Fibroblast of lung (primary cell): Measurements from ENCODE around the gene FANCM. TPM values are rescaled to one million over a fixed set of nuclear protein-coding genes. Genes with fewer than 3 reads are reported as not detected.
A peak's percentile ranks its signal among the peaks of the same experiment; 100 is the strongest.
"Not testable (repeated sequence)": the region's sequence is repeated elsewhere in the genome, so short reads cannot be mapped to it uniquely, and the experiment has no call there.

Experiments used
- DNase-seq, 2 donors: peaks; one replicate each; pipeline versions ENCODE4 v3.0.0 to v3.0.0-alpha.2; 2010; ENCODE audit warnings: low read depth in 2 of 2
- H2AFZ ChIP-seq: 2 replicates; pipeline ENCODE4 v1.5.1; 2012; ENCODE audit warnings: low read length, control low read depth, inconsistent platforms
- H3K27ac ChIP-seq: 2 replicates; pipeline ENCODE4 v1.5.1; 2011; ENCODE audit warnings: low read length, control low read depth; ENCODE audit not compliant: insufficient read depth
- H3K27me3 ChIP-seq: 2 replicates; pipeline ENCODE4 v1.5.1; 2011; ENCODE audit warnings: mild to moderate bottlenecking, low read length; ENCODE audit not compliant: control insufficient read depth, insufficient read depth
- H3K36me3 ChIP-seq: 2 replicates; pipeline ENCODE4 v1.5.1; 2011; ENCODE audit warnings: low read length; ENCODE audit not compliant: control insufficient read depth, insufficient read depth
- H3K4me1 ChIP-seq: 2 replicates; pipeline ENCODE4 v1.5.1; 2011; ENCODE audit warnings: low read length; ENCODE audit not compliant: control insufficient read depth, insufficient read depth; ENCODE audit errors: extremely low read depth
- H3K4me2 ChIP-seq: 2 replicates; pipeline ENCODE4 v1.5.1; 2011; ENCODE audit warnings: low read length, control low read depth; ENCODE audit not compliant: insufficient read depth; ENCODE audit errors: extremely low read depth
- H3K4me3 ChIP-seq, 4 experiments: fragments of 200-600 bp in 1 of 4; sonication (generic) in 1 of 4; replicated peaks in 1 of 4; 2 replicates each; pipeline ENCODE4 v1.5.1; 2011 to 2016; ENCODE audit warnings: low read length in 4 of 4, low read depth in 3 of 4, mild to moderate bottlenecking in 3 of 4, control low read depth in 2 of 4, inconsistent platforms in 1 of 4, mixed read lengths in 1 of 4; ENCODE audit not compliant: insufficient read depth in 1 of 4; ENCODE audit errors: control extremely low read depth in 1 of 4
- H3K79me2 ChIP-seq: 2 replicates; pipeline ENCODE4 v1.5.1; 2012; ENCODE audit warnings: mild to moderate bottlenecking, low read length, inconsistent platforms; ENCODE audit not compliant: control insufficient read depth, insufficient read depth
- H3K9ac ChIP-seq: 2 replicates; pipeline ENCODE4 v1.5.1; 2011; ENCODE audit warnings: mild to moderate bottlenecking, low read length, control low read depth; ENCODE audit not compliant: insufficient read depth
- H3K9me3 ChIP-seq: 2 replicates; pipeline ENCODE4 v1.5.1; 2012; ENCODE audit warnings: low read depth, low read length; ENCODE audit not compliant: control insufficient read depth, insufficient read depth
- H4K20me1 ChIP-seq: 2 replicates; pipeline ENCODE4 v1.5.1; 2011; ENCODE audit warnings: low read length; ENCODE audit not compliant: control insufficient read depth, insufficient read depth; ENCODE audit errors: extremely low read depth
- EZH2 ChIP-seq: IDR thresholded peaks from 2 replicates; pipeline ENCODE4 v1.5.1; 2012; ENCODE audit warnings: low read length, control low read depth, mild to moderate bottlenecking; ENCODE audit errors: missing control alignments
- polyA plus RNA-seq, 2 donors: library from polyadenylated mRNA; depleted of rRNA in 1 of 2; stranded (reverse) in 1 of 2; unstranded in 1 of 2; fragments of >200 nt; gene quantifications; 2 replicates each; pipeline ENCODE4 v1.2.1, GENCODE V29; 2011 to 2012; ENCODE audit warnings: missing spikeins in 1 of 2
- total RNA-seq: library from RNA; depleted of rRNA; stranded (reverse); fragments of >200 nt; gene quantifications from 2 replicates; pipeline ENCODE4 v1.2.1, GENCODE V29; 2014
- TF ChIP-seq, protein P1 (sequence below), 2 donors: IDR thresholded peaks in 1 of 2; conservative IDR thresholded peaks in 1 of 2; 1 replicate in 1 of 2; 2 replicates in 1 of 2; pipeline ENCODE4 v1.5.1; 2011 to 2012; ENCODE audit warnings: low read length in 2 of 2, control low read depth in 1 of 2, inconsistent platforms in 1 of 2, low read depth in 1 of 2, mild to moderate bottlenecking in 1 of 2

FANCM gene
- total and polyA plus RNA-seq, 2 donors (not counting 1 experiment from before 2014, with no cell fraction given): 2.2 to 4.3 TPM

DNA sequence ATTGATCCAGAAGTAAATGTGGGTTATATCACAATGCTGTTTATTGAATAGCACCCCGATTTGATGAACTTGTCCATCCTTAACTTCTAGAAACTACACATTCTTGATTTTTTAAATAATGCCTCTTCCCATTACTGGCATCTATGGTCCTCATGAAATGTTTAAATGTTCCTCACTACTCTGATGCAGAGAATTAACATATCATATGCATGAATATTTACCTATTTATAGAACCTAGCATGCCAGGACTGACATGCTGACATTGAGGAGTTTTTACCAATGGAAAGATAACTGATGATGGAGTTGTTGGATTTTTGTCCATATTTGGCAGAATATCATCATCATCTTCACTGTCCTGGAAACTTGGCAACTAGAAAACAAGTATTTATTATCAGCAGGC is 74.4 kb downstream of the FANCM start:
- TF ChIP-seq, protein P1, sequence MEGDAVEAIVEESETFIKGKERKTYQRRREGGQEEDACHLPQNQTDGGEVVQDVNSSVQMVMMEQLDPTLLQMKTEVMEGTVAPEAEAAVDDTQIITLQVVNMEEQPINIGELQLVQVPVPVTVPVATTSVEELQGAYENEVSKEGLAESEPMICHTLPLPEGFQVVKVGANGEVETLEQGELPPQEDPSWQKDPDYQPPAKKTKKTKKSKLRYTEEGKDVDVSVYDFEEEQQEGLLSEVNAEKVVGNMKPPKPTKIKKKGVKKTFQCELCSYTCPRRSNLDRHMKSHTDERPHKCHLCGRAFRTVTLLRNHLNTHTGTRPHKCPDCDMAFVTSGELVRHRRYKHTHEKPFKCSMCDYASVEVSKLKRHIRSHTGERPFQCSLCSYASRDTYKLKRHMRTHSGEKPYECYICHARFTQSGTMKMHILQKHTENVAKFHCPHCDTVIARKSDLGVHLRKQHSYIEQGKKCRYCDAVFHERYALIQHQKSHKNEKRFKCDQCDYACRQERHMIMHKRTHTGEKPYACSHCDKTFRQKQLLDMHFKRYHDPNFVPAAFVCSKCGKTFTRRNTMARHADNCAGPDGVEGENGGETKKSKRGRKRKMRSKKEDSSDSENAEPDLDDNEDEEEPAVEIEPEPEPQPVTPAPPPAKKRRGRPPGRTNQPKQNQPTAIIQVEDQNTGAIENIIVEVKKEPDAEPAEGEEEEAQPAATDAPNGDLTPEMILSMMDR (conservative IDR thresholded peaks at IDR 0.05 in 1 of 2, IDR thresholded peaks at IDR 0.05 in 1 of 2; ENCODE audit: low read depth in 1 of 2, low read length in 2 of 2): no peak
- no peak for TF ChIP-seq EZH2
- H3K79me2 ChIP-seq: no peaks in the 10 kb centered on the region
- H4K20me1 ChIP-seq: no peaks in the 10 kb centered on the region
- H3K27ac ChIP-seq: no peak overlapping the region
- H3K36me3 ChIP-seq: peaks cover 2% of the 10 kb centered on the region
- no peaks in the 10 kb centered on the region for H3K27me3 ChIP-seq
- H3K4me1 ChIP-seq: no peaks in the 10 kb centered on the region
- no peak overlapping the region for H2AFZ ChIP-seq
- no peak overlapping the region for H3K4me3 ChIP-seq
- H3K4me2 ChIP-seq: no peak overlapping the region
- H3K9ac ChIP-seq: no peak overlapping the region
- no peaks in the 10 kb centered on the region for H3K9me3 ChIP-seq
- DNase-seq: no peak

GRCh38 chr14:45211295-45211694 is 75.6 kb downstream of the FANCM start:
- Histone ChIP-seq H3K36me3 (peaks cover 2% of the 10 kb centered on the region), H4K20me1 (no peaks in the 10 kb centered on the region), H3K4me1 (no peaks in the 10 kb centered on the region), H3K4me2 (no peak overlapping the region), H3K9ac (no peak overlapping the region), H3K27me3 (no peaks in the 10 kb centered on the region), H3K79me2 (no peaks in the 10 kb centered on the region), H3K4me3 (no peak overlapping the region), H3K9me3 (no peaks in the 10 kb centered on the region), H3K27ac (no peak overlapping the region), H2AFZ (no peak overlapping the region)
- TF ChIP-seq EZH2: no peak
- TF ChIP-seq, protein P1 (conservative IDR thresholded peaks at IDR 0.05 in 1 of 2, IDR thresholded peaks at IDR 0.05 in 1 of 2; ENCODE audit: low read depth in 1 of 2, low read length in 2 of 2): no peak
- peak in 1 of 2 donors; percentile 29 for DNase-seq

GRCh38 chr14:45212231-45212630 is 76.5 kb downstream of the FANCM start:
- H3K79me2 ChIP-seq: no peaks in the 10 kb centered on the region
- H4K20me1 ChIP-seq: no peaks in the 10 kb centered on the region
- H2AFZ ChIP-seq: no peak overlapping the region
- H3K4me2 ChIP-seq: no peak overlapping the region
- no peak overlapping the region for H3K4me3 ChIP-seq
- no peaks in the 10 kb centered on the region for H3K36me3 ChIP-seq
- no peak overlapping the region for H3K9ac ChIP-seq
- H3K4me1 ChIP-seq: no peaks in the 10 kb centered on the region
- TF ChIP-seq EZH2: no peak
- TF ChIP-seq, protein P1 (conservative IDR thresholded peaks at IDR 0.05 in 1 of 2, IDR thresholded peaks at IDR 0.05 in 1 of 2; ENCODE audit: low read depth in 1 of 2, low read length in 2 of 2): no peak
- no peaks in the 10 kb centered on the region for H3K9me3 ChIP-seq
- DNase-seq: no peak
- no peak overlapping the region for H3K27ac ChIP-seq
- no peaks in the 10 kb centered on the region for H3K27me3 ChIP-seq

GRCh38 chr14:45213716-45214115 is 78.0 kb downstream of the FANCM start:
- H4K20me1 ChIP-seq, H3K4me3 ChIP-seq, H3K36me3 ChIP-seq, H3K9me3 ChIP-seq, H2AFZ ChIP-seq, H3K27ac ChIP-seq, H3K4me2 ChIP-seq, H3K79me2 ChIP-seq, H3K4me1 ChIP-seq, DNase-seq, H3K27me3 ChIP-seq, H3K9ac ChIP-seq: not testable (repeated sequence)

- H3K9ac ChIP-seq, H3K27me3 ChIP-seq, H3K27ac ChIP-seq, H3K36me3 ChIP-seq, H3K4me1 ChIP-seq, H2AFZ ChIP-seq, DNase-seq, H3K4me3 ChIP-seq, H3K9me3 ChIP-seq, H3K79me2 ChIP-seq, H3K4me2 ChIP-seq, H4K20me1 ChIP-seq: not testable (repeated sequence)
Measured at GRCh38 chr14:45214341-45214740, 78.6 kb downstream of the FANCM start.
